Activated CD4-positive, CD25-positive, alpha-beta regulatory T cell (primary cell): ENCODE data around the gene FRMD1.

Experiments used
- DNase-seq, 4 experiments: peaks; one replicate each; lab custom pipeline; 2025; lab: John Stamatoyannopoulos, UW

Gene FRMD1

DNA sequence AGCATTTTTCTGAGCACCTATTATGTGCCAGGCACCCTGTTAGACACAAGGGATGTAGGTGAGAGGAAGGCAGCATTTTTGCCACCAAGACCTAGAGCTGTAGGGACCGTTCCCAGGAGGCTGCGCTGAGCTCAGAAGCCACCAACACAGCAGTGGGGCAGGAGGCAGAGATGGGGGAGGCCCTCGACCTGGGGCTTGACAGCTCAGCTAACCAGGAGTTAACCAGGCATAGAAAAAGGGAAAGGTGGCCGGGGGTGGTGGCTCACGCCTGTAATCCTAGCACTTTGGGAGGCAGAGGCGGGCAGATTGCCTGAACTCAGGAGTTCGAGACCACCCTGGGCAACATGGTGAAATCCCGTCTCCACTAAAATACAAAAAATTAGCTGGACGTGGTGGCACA lies 52.1 kb downstream of the FRMD1 start:
- DNase-seq, result no peak

DNA sequence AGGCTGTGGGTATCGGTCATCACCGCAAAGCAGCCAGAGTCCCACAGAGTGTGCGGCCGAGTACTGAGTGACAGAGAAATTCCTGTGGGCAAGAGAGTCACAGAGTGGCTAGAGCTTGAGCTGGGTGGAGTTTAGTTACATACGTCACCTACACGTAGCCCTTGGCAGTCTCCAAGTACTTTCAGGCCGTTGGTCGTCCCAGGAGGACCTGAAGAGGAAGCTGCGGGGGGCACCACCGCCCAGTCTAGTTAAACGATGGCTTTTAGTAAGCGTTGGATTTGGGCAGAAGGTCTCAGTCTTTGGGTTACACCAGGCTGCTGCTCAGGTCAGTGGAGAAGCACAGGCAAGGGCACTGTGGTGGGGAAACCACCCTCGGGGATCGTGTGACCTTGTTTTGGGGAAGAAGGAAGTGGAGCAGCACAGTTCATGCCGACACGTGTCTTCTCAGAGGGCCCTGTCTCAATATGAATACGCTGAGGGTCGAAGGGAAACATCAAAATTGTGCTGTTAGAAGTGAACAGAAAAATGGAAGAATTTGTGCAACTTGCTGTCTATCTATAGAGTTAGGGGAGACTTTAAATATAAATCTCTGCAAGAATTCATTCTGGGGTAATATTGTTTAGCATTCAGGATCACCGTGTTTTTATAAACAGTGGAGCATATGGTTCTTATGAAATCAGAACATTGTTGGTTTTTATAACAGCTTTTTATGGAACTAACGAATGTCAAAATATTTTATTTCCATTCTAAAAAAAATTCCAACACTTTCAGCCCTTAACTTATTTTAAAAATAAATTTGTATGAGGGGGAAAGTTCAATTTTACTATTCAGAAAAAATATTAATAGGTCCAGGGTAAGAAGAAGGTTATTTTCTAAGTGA lies 52.9 kb downstream of the FRMD1 start:
- no peak for DNase-seq

GRCh38 chr6:168024951-168025510 lies 54.0 kb downstream of the FRMD1 start:
- DNase-seq, result no peak

DNA sequence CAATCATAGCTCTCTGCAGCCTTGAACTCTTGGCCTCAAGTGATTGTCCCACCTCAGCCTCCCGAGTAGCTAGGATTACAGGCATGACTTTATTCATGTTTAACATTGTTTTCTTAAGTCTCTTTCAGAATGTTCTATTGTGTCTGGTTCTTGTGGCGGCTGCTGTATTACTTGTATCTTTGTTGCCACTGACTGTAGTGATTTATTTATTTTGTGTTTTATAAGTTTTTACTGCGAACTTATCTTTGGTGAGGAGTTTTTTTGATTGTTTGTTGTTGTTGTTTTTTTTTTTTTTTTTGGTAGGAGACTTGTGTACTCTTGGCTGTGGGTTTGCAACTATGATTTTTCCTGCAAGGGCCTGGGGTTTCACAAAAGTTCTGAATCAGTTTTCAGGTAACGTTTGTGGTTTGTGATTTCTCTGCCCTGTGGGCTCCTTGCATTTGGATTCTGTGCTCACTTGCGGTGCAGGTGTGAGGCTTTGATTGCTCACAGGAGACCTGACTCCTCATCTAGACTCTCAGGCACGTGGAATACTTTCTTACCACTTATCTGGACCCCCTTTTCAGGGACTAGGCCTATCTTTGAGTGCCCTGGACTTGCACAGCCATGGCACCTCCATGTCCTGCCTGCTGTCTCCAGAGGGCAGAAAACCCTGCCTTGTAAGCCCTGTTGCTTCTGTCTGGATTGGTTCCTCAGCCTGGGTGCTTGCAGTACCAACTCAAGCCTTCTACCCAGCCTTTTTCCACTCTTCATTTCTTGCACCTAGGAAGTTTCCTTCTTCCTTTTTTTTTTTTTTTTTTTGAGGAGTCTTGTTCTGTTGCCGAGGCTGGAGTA lies 56.3 kb downstream of the FRMD1 start:
- DNase-seq, result no peak

- no peak for DNase-seq
Observed at GRCh38 chr6:168021581-168021980, 57.4 kb downstream of the FRMD1 start.

GRCh38 chr6:168020242-168020641 lies 58.8 kb downstream of the FRMD1 start:
- DNase-seq, result no peak

DNA sequence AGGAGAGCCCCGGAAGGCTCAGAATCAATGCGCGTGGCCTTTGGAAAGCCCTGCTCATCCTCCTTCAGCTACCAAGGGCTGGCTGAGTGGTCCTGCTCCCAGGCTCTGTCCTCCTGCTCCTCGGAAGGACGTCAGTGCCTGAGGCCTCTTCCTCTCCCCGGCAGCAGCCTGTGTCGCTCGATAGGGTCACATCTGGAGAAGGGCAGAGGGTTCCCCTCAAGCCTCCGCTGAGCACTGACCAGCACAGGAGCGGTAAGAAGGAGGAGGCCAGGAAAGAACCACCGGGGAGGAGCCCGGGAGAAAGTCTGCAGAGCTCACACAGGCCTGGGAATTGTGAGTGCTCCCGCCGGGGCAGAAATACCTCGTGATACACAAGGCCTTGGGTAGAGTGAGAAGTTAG lies 60.3 kb downstream of the FRMD1 start:
- no peak for DNase-seq

- no peak for DNase-seq
Observed at GRCh38 chr6:168017629-168018028, 61.4 kb downstream of the FRMD1 start.

DNA sequence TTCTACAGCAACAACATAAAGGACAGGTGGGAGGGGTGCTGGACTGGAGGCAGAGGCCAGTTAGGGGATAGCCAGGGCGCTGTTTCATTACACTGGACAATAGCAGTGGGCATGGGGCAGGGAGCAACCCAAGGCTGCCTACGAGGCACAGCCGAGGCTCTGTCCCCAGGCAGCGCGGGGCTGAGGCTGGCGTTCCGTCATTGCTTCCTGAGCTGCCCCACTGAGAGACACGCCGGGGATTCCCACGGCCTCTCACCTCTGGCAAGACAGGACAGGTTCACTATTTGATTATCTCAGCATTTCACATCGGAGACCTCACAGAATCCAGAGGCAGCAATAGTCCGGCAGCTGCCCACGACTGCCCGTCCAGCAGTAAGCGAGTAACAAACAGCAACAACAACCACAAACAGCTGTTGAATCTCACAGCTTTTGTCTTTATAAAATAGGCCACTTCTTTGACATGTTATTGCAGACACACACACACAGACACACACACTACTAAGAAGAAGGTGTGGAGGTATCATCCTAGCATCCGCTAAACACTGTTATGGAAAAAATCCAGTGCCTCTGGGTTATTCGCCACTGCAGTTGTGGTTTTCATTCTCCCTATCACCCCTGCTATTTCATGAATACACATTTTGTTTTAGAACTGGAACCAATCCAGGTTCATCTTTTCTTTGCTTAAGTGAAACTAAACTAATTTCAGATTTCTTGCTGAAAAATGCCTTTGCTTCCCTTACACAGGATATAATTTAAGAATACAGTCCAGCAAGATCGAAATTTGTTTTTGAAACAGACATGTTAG lies 62.1 kb downstream of the FRMD1 start:
- no peak for DNase-seq

DNA sequence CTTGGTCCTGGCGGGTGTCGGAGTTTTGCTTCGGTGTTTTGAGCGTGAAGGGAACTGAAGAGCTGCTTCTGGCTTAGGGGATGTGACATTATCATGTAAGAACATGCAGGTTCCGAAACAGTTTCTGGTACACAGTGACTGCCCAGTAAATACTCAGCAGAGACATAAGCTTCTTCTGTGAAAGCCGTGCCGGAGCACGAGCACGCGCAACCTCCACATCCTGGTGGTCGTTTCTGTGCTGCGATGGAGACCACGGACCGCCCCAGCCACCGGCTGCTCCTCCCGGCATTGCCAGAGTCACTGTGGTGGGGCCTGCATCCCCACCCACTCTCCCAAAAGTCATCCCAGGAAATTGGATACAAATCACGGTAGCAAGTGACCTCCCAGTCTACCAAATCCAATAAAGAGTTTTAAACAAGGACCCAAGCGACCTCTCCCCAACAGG lies 62.8 kb downstream of the FRMD1 start:
- no peak for DNase-seq

DNA sequence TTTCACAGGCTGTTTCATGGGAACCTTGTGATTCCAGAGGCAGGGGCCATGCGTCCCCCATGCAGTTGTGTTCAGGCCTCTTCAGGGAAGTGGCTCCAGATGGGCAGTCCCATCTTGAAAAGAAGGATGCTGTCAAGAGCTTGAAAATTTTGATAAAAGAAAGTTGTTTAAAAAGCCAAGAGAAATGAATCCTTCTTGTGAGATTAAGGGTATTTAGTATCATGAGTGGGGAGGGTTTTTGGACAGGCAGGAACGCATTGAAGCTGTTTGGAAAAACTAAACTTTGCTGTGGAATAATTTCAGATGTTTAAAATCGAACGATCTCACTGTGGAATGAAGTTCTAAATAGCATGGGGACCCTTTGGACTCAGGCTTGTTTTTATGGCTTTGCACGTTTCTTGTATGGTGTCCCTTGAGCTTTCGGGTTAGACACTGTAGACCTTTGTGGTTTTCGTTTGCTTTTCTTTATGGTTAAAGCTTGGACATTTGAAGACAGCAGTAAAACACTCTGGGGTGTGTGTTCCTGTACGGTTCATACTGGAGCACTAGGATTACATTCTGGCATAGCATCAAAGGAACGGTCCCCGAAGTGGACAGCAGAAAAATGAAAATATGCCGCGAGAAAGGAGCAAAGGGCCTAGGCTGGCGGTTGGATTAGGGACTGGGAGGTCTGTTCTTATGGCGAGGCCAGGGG lies 63.4 kb downstream of the FRMD1 start:
- DNase-seq, result no peak

DNA sequence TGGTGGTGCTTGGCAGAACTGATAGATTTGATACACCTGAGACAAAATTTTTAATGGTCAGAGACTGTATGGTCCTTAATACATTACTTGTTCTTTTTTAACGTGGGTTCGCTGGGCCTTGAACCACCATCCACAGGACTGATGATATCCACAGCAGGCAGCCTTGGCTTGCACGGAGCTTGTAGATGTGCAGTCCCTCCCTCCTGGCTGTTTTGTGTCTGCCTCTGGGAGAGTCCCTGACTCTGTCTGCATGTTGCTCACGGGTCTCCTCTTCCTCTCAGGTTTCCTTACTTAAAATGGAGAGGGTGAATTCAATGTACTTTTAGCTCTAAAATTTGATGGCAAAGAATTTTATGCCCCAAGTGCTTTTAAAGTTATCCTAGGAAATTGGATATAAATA lies 64.0 kb downstream of the FRMD1 start:
- no peak for DNase-seq

DNA sequence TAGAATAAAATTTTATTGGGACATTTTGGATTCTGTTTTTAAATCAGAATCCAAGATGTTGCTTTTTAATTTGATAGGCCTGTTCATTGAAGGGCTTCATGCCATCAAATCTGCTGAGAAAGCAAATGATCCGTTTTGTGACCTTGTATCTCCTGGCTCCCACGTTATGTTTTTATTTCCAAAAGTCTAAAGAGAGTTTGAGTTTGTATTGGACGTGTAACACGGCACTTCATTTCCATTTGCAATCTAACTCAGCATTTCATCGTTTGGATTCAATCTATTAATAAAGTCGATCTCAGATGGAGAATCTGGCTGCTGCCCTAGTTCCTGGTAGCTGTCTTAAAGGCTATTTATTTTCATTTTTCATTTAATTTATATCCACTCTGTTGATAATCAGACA lies 64.6 kb downstream of the FRMD1 start:
- no peak for DNase-seq

- DNase-seq, result no peak
Observed at GRCh38 chr6:168013250-168013915, 65.6 kb downstream of the FRMD1 start.

DNA sequence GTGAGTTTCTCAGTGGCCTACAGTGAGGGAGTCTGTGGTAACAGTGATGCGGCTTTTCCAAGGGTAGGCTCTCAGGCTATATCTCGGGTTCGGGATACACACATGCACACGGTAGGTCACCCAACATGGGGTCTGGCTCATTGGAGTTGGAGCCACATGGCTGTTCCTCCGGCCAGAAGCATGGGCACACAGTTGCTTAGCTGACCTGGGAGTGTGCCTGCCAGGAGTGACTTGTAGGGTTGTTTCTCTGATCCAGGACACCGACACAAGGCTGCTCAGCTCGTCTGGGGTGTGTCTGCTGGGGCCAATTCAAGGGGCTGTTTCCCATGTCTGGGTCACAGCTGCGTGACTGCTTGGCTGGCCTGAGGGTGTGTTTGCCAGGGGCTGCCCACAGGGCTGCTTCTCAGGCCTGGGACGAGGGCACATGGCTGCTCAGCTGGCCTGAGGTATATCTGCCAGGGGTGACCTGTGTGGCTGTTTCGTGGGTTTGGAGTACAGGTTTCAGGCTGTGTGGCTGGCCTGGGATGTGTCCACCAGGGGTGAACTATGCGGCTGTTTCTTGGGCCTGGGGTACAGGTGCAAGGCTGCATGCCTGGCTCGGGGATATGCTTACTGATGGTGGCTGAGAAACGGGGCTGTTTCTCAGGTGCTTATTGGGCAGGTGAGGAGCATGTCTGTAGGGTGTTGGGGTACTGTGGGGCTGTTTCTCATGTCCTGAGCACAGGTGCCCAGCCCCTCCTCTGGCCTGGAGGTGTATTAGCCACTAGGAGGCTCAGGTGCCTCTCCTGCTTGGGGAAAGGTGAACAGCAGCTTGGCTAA lies 66.4 kb downstream of the FRMD1 start:
- no peak for DNase-seq

GRCh38 chr6:168011291-168011690 lies 67.7 kb downstream of the FRMD1 start:
- DNase-seq, result no peak

GRCh38 chr6:168009331-168009730 lies 69.7 kb downstream of the FRMD1 start:
- no peak for DNase-seq

DNA sequence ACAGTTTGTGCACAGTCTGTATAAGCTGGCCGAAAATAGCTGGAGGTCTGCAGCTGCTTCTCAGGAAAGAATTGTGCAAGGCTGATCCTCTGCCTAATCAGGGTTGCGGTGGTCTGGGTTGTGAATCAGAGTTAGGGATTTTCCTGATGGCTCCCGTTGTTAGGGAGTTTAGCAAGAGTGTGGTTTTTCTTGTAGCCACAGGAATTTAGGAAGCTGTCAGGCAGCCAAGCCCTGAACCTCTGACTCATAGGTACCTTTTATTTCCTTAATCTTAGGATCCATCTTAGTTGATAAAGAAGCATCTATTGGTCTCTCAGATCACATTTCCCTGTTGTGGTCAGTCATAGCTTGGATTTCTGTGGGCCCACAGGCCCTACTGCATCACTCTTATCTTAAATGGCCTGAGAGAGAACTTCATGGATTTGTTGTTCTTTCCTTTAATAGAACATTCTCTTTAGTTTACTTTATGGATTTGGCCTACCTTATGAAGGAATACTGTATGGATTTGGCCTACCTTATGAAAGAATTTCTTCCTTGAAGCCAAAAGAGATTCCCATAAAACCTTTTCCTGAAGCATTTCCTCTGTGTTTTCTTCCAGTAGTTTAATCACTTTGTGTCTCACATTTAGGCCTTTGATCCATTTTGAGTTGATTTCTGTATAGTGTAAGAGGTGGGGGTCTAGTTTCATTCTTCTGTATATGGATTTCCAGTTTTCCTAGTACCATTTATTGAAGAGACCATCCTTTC lies 71.2 kb downstream of the FRMD1 start:
- no peak for DNase-seq

DNA sequence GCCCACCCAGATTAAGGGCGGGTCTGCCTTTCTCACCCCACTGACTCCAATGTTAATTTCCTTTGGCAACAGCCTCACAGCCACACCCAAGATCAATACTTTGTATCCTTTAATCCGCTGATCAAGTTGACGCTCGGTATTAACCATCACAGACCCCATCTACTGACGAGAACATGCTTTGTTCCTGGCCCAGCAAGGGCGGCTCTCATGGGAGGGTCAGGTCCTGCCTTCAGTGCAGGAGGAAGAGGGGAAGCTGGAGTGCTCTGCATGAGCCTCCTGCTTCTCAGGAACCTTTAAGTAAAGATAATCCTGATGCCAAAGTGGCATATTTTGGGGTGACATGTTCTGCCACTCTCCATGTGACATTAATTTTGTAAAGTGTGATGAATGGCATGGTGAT lies 73.2 kb downstream of the FRMD1 start:
- no peak for DNase-seq
